OCI-LY7 (cell line): ENCODE results near the gene GPX3. TPM values are rescaled to one million over a fixed set of nuclear protein-coding genes. Genes with fewer than 3 reads are reported as not detected.

Experiments used
- Bru-seq: library from RNA; stranded (reverse); fragments of 400-500 nt; gene quantifications from one replicate; lab custom pipeline; 2021; lab: Mats Ljungman, UMichigan
- BruChase-seq, 2 experiments: library from RNA; stranded (reverse); fragments of 400-500 nt; gene quantifications; one replicate each; lab custom pipeline; 2021; lab: Mats Ljungman, UMichigan
- BruUV-seq: library from RNA; stranded (reverse); fragments of 400-500 nt; replicated peaks from 2 replicates; lab custom pipeline; 2021; lab: Mats Ljungman, UMichigan
- CTCF ChIA-PET: fragments of 300-600 bp; sonication (Branson Sonifier 250); formaldehyde crosslinking; loops from one replicate; lab custom pipeline; 2022; ENCODE audit warnings: antibody characterized with exemption; ENCODE audit not compliant: unreplicated experiment; lab: Charles Lee
- POLR2A ChIA-PET: fragments of 300-600 bp; sonication (Branson Sonifier 250); formaldehyde crosslinking; loops from one replicate; lab custom pipeline; 2022; ENCODE audit warnings: antibody characterized with exemption; lab: Charles Lee
- DNase-seq: peaks from one replicate; pipeline ENCODE4 v3.0.0-alpha.2; 2015; ENCODE audit warnings: low spot score
- H2AFZ ChIP-seq: fragments of 200-600 bp; sonication (generic), shearing (Covaris generic); 2 replicates; pipeline ENCODE4 v1.6.1; 2014; ENCODE audit warnings: mild to moderate bottlenecking, antibody characterized with exemption, low read length, moderate library complexity
- H3K27ac ChIP-seq: fragments of 200-600 bp; sonication (generic); 2 replicates; pipeline ENCODE4 v1.5.1; 2014; ENCODE audit warnings: mixed run types, low read depth, mild to moderate bottlenecking, moderate library complexity, low read length, inconsistent platforms; ENCODE audit not compliant: poor library complexity, severe bottlenecking
- H3K36me3 ChIP-seq: fragments of 200-600 bp; sonication (generic); 2 replicates; pipeline ENCODE4 v1.6.1; 2014; ENCODE audit warnings: mild to moderate bottlenecking, antibody characterized with exemption, low read length, moderate library complexity, mixed read lengths; ENCODE audit not compliant: insufficient read depth
- H3K4me1 ChIP-seq: fragments of 200-600 bp; sonication (generic); 2 replicates; pipeline ENCODE4 v1.5.1; 2014; ENCODE audit warnings: mild to moderate bottlenecking, low read length; ENCODE audit not compliant: insufficient read depth, poor library complexity, severe bottlenecking
- H3K4me2 ChIP-seq: fragments of 200-600 bp; sonication (generic); 2 replicates; pipeline ENCODE4 v1.6.1; 2014; ENCODE audit warnings: mild to moderate bottlenecking, low read length
- H3K4me3 ChIP-seq: fragments of 200-600 bp; sonication (generic); 2 replicates; pipeline ENCODE4 v1.5.1; 2014; ENCODE audit warnings: mild to moderate bottlenecking, low read depth, low read length; ENCODE audit not compliant: poor library complexity, severe bottlenecking
- H3K79me2 ChIP-seq: fragments of 200-600 bp; sonication (generic); 2 replicates; pipeline ENCODE4 v1.6.1; 2016; ENCODE audit warnings: low read depth, mild to moderate bottlenecking, low read length, moderate library complexity, mixed read lengths; ENCODE audit not compliant: insufficient read depth
- H3K9me2 ChIP-seq: fragments of 200-600 bp; sonication (generic); 2 replicates; pipeline ENCODE4 v1.6.1; 2016; ENCODE audit warnings: mild to moderate bottlenecking, low read length, mixed read lengths; ENCODE audit not compliant: insufficient read depth
- H3K9me3 ChIP-seq: fragments of 200-600 bp; sonication (generic); 2 replicates; pipeline ENCODE4 v1.6.1; 2014; ENCODE audit warnings: mild to moderate bottlenecking, mixed run types, low read length, mixed read lengths
- H4K20me1 ChIP-seq: fragments of 200-600 bp; sonication (generic); 2 replicates; pipeline ENCODE4 v1.6.1; 2014; ENCODE audit warnings: mild to moderate bottlenecking, antibody characterized with exemption, low read length, moderate library complexity, mixed read lengths; ENCODE audit not compliant: insufficient read depth
- CTCF ChIP-seq: fragments of 200-600 bp; sonication (generic); conservative IDR thresholded peaks from 2 replicates; pipeline ENCODE4 v1.5.1; 2014; ENCODE audit warnings: mild to moderate bottlenecking, antibody characterized with exemption, low read length, moderate library complexity, mixed read lengths
- EZH2phosphoT487 ChIP-seq: fragments of 200-600 bp; sonication (generic); IDR thresholded peaks from 2 replicates; pipeline ENCODE4 v1.6.1; 2018; ENCODE audit warnings: low read depth, borderline replicate concordance, mild to moderate bottlenecking, mixed run types, antibody characterized with exemption, low read length, moderate library complexity, mixed read lengths
- intact Hi-C: fragments of 100-400 bp; cut with micrococcal nuclease; formaldehyde crosslinking; loops from one replicate; pipeline ENCODE4 v1.10.0; 2022; ENCODE audit not compliant: unreplicated experiment
- long read RNA-seq: library from polyadenylated mRNA; stranded (forward); transcript quantifications from one replicate; pipeline ENCODE4 v2.0.0, GENCODE V29; 2022
- total RNA-seq, 2 experiments: library from RNA; depleted of rRNA in 1 of 2; stranded (reverse); fragments of >200 nt in 1 of 2; shearing (Covaris generic) in 1 of 2; gene quantifications; 2 replicates each; pipeline ENCODE4 v1.2.3, GENCODE V29; 2014 to 2022

The GPX3 gene
- total RNA-seq (2014; rRNA removed; shearing (Covaris generic)) = not detected in 2 replicates
- total RNA-seq (2022) = not detected in 2 replicates
- Bru-seq, nascent RNA = not detected
- BruChase-seq, experiment 1, labeled RNA remaining after a 6-hour chase = not detected
- percentile 10 among the genes with signal in this experiment for BruChase-seq, experiment 2, labeled RNA remaining after a 2-hour chase
- long read RNA-seq, partial matches to known transcripts = 0 of 1 reads
- long read RNA-seq, other reads (novel, unspliced or antisense) = 1 of 1 reads

- no peaks in the 10 kb centered on the region for H3K9me3 ChIP-seq
- BruUV-seq = no TSS peak
- POLR2A ChIA-PET = no interaction called here
- TF ChIP-seq EZH2phosphoT487 = no peak
- intact Hi-C loops = no loop called here
- H3K4me2 ChIP-seq = no peak within 1 kb of the TSS
- H3K9me2 ChIP-seq = no peaks in the 10 kb centered on the region
- H3K79me2 ChIP-seq = no peaks in the 10 kb centered on the region
- H3K27ac ChIP-seq = no peak within 1 kb of the TSS
- no peaks in the 10 kb centered on the region for H4K20me1 ChIP-seq
- H3K36me3 ChIP-seq = no peaks in the 10 kb centered on the region
- H2AFZ ChIP-seq = no peak within 1 kb of the TSS
- no peak within 1 kb of the TSS for H3K4me3 ChIP-seq
- no peaks in the 10 kb centered on the region for H3K4me1 ChIP-seq
- DNase-seq = no peak
- CTCF ChIA-PET = no interaction called here
Measured at GRCh38 chr5:151020304-151021110, at the start of gene GPX3. GPX3 (plus strand) TSS chr5:151020591; CDS start chr5:151020655, 64 bp downstream.

GRCh38 chr5:150978590-150978989 lies 41.8 kb upstream of the GPX3 start:
- TF ChIP-seq EZH2phosphoT487 (no peak), CTCF (no peak)
- H3K9me3 ChIP-seq = no peaks in the 10 kb centered on the region
- no peaks in the 10 kb centered on the region for H4K20me1 ChIP-seq
- no TSS peak for BruUV-seq
- DNase-seq = no peak
- ChIA-PET CTCF (no interaction called here), POLR2A (no interaction called here)
- intact Hi-C loops = no loop called here
- no peaks in the 10 kb centered on the region for H3K9me2 ChIP-seq
- H3K36me3 ChIP-seq = no peaks in the 10 kb centered on the region
- no peak overlapping the region for H2AFZ ChIP-seq
- no peak overlapping the region for H3K4me2 ChIP-seq
- no peaks in the 10 kb centered on the region for H3K79me2 ChIP-seq
- H3K27ac ChIP-seq = no peak overlapping the region
- no peak overlapping the region for H3K4me3 ChIP-seq
- no peaks in the 10 kb centered on the region for H3K4me1 ChIP-seq

- DNase-seq = no peak
- Histone ChIP-seq H4K20me1 (no peaks in the 10 kb centered on the region), H3K36me3 (no peaks in the 10 kb centered on the region), H3K4me3 (no peak overlapping the region), H3K4me1 (no peaks in the 10 kb centered on the region), H3K9me3 (no peaks in the 10 kb centered on the region), H3K79me2 (no peaks in the 10 kb centered on the region), H3K4me2 (no peak overlapping the region), H3K27ac (no peak overlapping the region), H3K9me2 (no peaks in the 10 kb centered on the region), H2AFZ (no peak overlapping the region)
- no TSS peak for BruUV-seq
- TF ChIP-seq CTCF (no peak), EZH2phosphoT487 (no peak)
- CTCF ChIA-PET = no interaction called here
- POLR2A ChIA-PET = no interaction called here
- intact Hi-C loops = no loop called here
Measured at GRCh38 chr5:150987746-150988145, 32.6 kb upstream of the GPX3 start.
